ENCODE measurements around the gene SART3.

DNA sequence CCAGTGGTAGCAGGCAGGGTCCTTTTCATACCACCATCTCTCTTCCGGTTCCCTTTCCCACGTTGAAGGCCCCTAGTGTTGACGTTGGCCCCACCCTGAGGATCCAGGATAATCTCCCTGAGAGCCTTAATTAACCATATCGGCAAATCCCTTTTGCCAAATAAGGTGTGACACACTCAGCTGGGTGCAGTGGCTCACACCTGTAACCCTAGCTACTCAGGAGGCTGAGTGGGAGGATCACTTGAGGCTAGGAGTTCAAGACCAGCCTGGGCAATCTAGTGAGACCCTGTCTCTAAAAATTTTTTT, 39.7 kb upstream of the SART3 start:
- TF ChIP-seq, protein P1, sequence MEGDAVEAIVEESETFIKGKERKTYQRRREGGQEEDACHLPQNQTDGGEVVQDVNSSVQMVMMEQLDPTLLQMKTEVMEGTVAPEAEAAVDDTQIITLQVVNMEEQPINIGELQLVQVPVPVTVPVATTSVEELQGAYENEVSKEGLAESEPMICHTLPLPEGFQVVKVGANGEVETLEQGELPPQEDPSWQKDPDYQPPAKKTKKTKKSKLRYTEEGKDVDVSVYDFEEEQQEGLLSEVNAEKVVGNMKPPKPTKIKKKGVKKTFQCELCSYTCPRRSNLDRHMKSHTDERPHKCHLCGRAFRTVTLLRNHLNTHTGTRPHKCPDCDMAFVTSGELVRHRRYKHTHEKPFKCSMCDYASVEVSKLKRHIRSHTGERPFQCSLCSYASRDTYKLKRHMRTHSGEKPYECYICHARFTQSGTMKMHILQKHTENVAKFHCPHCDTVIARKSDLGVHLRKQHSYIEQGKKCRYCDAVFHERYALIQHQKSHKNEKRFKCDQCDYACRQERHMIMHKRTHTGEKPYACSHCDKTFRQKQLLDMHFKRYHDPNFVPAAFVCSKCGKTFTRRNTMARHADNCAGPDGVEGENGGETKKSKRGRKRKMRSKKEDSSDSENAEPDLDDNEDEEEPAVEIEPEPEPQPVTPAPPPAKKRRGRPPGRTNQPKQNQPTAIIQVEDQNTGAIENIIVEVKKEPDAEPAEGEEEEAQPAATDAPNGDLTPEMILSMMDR (IDR thresholded peaks at IDR 0.05): no peak
- TF ChIP-seq EZH2 (IDR thresholded peaks at IDR 0.05) (no peak), EZH2phosphoT487 (IDR thresholded peaks at IDR 0.05) (no peak)

Data from neural progenitor cell (in vitro differentiated cells).